Measurements from ENCODE around the gene PMEPA1. TPM values are rescaled to one million over a fixed set of nuclear protein-coding genes. Genes with fewer than 3 reads are reported as not detected.

The PMEPA1 gene
- total RNA-seq, 1 donor from 2014 or later = 0.82 TPM

DNA sequence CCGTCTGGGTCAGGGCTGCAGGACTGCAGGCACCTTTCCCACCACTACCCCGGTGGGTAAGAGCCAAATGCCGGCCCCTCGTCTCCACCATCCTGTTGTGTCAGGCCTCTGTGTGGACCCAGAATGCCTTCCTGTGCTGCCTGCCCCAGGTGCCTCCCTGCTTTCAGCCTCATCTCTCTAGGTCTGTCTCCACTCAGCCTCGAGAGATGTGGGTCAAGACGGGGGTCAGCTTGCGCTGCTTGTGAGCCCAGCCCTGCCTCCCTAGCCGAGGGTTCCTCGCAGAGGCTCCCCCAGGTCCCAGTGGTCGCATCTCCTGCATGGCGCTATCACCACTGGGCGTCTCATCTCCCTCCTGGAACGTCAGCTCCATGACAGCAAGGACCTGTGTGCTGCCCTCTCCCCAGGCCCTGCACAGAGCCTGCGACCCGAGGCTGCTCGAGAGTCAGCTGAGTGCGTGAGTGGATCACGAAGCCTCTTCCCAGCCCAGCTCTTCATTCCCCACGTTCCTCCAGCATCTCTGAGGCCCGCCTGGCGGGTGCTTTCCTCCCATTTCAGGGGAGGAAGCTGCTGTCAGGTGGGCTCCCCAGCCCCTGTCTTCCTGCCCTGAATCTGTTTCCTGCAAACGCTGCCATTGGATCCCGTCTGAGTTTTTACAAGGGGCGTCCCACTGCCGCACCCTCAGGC is 50.8 kb downstream of the PMEPA1 start:
- Mint-ChIP-seq H3K4me1 (peaks cover 11% of the 10 kb centered on the region), H3K4me3 (no peak overlapping the region), H3K9me3 (peaks cover 4% of the 10 kb centered on the region), H3K27ac (no peak overlapping the region), H3K27me3 (no peaks in the 10 kb centered on the region), H3K36me3 (ENCODE audit: low read depth) (no peaks in the 10 kb centered on the region)
- intact Hi-C loops (cut with micrococcal nuclease) = loop anchor here (10.0 kb wide), 1 partner anchor 426 kb away; no protein-coding TSS in a partner anchor
- no peak for DNase-seq

- H3K36me3 Mint-ChIP-seq (ENCODE audit: low read depth) = no peaks in the 10 kb centered on the region
- DNase-seq = no peak
- H3K27me3 Mint-ChIP-seq = no peaks in the 10 kb centered on the region
- peaks cover 11% of the 10 kb centered on the region for H3K4me1 Mint-ChIP-seq
- H3K9me3 Mint-ChIP-seq = peaks cover 4% of the 10 kb centered on the region
- H3K4me3 Mint-ChIP-seq = no peak overlapping the region
- H3K27ac Mint-ChIP-seq = no peak overlapping the region
- intact Hi-C loops (cut with micrococcal nuclease) = loop anchor here (10.0 kb wide), 1 partner anchor 426 kb away; no protein-coding TSS in a partner anchor
Measured at GRCh38 chr20:57658447-57658832, 51.4 kb downstream of the PMEPA1 start.

GRCh38 chr20:57657535-57658446 is 52.0 kb downstream of the PMEPA1 start:
- Mint-ChIP-seq H3K27me3 (no peaks in the 10 kb centered on the region), H3K27ac (no peak overlapping the region), H3K9me3 (peaks cover 4% of the 10 kb centered on the region), H3K36me3 (ENCODE audit: low read depth) (no peaks in the 10 kb centered on the region), H3K4me3 (no peak overlapping the region), H3K4me1 (peaks cover 11% of the 10 kb centered on the region)
- intact Hi-C loops (cut with micrococcal nuclease) = loop anchor here (2.0 to 10.0 kb wide), 2 partner anchors 427 to 551 kb away; no protein-coding TSS in a partner anchor
- peak; percentile 78 for DNase-seq

DNA sequence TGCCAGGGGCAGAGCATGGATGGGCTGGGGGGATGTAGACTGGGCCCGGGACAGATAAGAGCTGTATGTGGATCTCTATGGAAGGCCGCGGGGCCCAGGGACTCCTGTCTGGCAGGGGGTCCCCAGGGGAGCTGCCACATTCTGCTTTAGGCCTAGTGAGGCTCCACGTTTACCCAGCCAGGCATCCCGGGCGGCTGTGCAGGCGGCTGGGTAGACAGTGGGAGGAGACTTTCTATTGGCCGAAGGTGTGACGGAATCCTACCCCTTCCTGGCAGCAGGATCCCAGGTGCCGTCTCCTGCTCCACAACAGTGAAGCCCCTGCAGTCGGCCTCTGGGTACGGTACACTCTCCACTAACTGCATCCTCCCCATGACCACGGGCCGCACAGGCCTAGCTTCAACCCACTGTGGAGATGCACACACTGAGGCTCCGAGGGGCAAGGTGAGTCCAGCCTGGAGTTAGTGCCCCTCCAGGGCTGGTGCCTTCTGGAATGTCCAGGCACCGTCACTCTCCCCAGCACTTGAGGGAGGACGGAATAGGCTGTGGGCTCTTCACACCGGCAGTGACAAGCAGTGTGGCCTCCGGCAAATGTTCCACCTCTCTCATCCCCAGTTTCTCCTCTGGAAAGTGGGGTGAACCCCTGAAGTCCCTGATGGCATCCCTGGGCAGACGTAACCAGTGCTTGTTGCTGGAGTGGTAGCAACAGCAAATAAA is 52.8 kb downstream of the PMEPA1 start:
- Mint-ChIP-seq H3K9me3 (peaks cover 4% of the 10 kb centered on the region), H3K36me3 (ENCODE audit: low read depth) (no peaks in the 10 kb centered on the region), H3K27me3 (no peaks in the 10 kb centered on the region), H3K4me3 (no peak overlapping the region), H3K27ac (no peak overlapping the region), H3K4me1 (peaks cover 11% of the 10 kb centered on the region)
- no peak for DNase-seq
- intact Hi-C loops (cut with micrococcal nuclease) = loop anchor here (2.0 to 10.0 kb wide), 2 partner anchors 428 to 552 kb away; no protein-coding TSS in a partner anchor

- Mint-ChIP-seq H3K36me3 (ENCODE audit: low read depth) (no peaks in the 10 kb centered on the region), H3K4me3 (no peak overlapping the region), H3K27me3 (no peaks in the 10 kb centered on the region), H3K9me3 (peaks cover 4% of the 10 kb centered on the region), H3K27ac (no peak overlapping the region), H3K4me1 (peaks cover 11% of the 10 kb centered on the region)
- intact Hi-C loops (cut with micrococcal nuclease) = loop anchor here (2.0 to 10.0 kb wide), 2 partner anchors 428 to 552 kb away; no protein-coding TSS in a partner anchor
- no peak for DNase-seq
Measured at GRCh38 chr20:57656252-57656820, 53.5 kb downstream of the PMEPA1 start.

DNA sequence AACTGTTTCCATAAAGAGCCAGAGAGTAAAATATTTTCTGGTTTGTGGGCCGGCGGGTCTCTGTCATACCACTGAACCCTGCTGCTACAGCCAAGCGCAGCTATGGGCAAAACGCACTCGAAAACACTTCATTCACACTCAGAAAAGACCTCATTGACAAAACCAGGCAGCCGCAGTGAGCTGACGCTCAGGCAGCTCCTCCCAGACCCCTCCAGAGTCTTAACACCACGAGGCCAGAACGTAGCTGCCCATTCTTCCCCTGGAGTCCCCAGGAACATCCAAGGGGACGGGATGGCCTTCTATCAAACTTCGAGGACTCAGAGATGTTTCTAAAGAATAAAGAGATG is 54.0 kb downstream of the PMEPA1 start:
- H3K9me3 Mint-ChIP-seq = peaks cover 4% of the 10 kb centered on the region
- no peak for DNase-seq
- intact Hi-C loops (cut with micrococcal nuclease) = loop anchor here (2.0 to 10.0 kb wide), 3 partner anchors 59 to 553 kb away; no protein-coding TSS in a partner anchor
- H3K27ac Mint-ChIP-seq = no peak overlapping the region
- H3K4me3 Mint-ChIP-seq = no peak overlapping the region
- H3K4me1 Mint-ChIP-seq = peaks cover 11% of the 10 kb centered on the region
- H3K27me3 Mint-ChIP-seq = no peaks in the 10 kb centered on the region
- H3K36me3 Mint-ChIP-seq (ENCODE audit: low read depth) = no peaks in the 10 kb centered on the region

DNA sequence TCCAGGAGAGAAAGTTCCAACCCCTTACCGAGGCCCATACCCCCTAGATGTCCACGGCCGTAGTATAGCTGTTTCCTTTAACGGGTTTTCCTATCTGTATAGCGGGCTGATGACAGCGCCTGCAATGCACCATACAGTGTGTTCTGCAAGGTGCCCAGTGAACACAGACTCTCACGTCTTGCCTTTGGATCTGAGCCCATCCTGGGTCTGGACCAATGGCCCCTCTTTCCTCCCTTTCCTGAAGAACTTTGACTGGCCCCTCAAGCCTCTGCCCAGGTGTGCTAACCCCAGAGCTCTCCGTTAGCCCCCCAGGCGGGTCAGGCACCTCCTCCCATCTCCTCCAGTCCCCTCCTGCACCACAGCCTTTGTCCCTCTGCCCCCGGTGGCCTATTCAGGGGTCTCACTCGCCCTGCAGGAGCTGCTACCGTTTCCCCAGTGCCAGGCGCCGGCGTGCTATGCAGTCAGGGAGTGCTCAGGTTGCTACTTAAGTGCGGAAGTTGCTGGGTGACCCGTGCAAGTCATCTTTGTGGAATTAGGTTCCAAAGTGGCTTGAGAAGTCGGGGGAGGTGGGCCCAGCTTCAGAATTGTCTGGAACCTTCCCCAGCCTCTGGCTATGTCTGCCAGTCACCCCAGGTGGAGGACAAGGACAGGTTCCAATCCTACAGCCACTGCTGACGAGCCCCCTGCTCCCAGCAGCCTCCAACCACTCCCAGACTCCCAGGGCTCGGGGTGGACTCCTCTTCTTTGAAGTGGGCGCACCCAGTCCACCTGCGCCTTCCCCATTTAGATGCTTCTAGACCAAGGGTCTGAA is 54.6 kb downstream of the PMEPA1 start:
- H3K4me3 Mint-ChIP-seq = no peak overlapping the region
- peaks cover 11% of the 10 kb centered on the region for H3K4me1 Mint-ChIP-seq
- no peaks in the 10 kb centered on the region for H3K36me3 Mint-ChIP-seq (ENCODE audit: low read depth)
- H3K9me3 Mint-ChIP-seq = no peaks in the 10 kb centered on the region
- intact Hi-C loops (cut with micrococcal nuclease) = loop anchor here (1.0 to 10.0 kb wide), 3 partner anchors 58 to 524 kb away; no protein-coding TSS in a partner anchor
- H3K27ac Mint-ChIP-seq = no peak overlapping the region
- no peak for DNase-seq
- H3K27me3 Mint-ChIP-seq = peaks cover 2% of the 10 kb centered on the region

DNA sequence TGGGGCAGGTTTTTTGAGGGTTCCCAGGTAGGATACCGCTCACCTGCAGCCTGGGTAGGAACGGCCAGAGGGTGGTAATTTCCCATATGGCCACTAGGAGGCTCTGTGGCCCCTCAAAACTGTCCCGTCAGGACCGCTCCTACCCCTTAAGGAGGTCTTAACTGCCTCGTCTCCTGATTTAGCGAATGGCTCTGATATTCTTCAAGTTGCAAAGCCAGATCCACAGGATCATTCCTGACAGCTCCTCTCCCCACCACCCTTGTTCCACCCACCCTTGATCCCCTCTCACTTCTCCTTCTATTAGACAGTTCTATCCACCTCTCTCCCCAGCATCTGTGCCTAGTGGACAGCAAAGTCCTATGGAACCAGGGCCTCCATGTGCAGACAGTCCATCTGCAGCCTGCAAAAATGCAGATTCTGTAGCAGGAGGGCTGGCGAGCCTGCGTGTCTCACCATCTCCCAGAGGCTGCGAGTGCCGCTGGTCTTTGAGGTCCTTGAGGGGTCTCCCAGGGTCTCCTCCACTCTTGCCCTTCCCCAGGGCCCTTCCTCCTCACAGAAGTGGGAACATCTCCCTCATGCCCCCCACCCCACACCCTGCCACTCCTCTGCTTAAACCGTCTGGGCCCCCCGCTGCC is 55.3 kb downstream of the PMEPA1 start:
- no peak overlapping the region for H3K4me3 Mint-ChIP-seq
- peaks cover 11% of the 10 kb centered on the region for H3K4me1 Mint-ChIP-seq
- intact Hi-C loops (cut with micrococcal nuclease) = loop anchor here (1.0 to 10.0 kb wide), 3 partner anchors 58 to 525 kb away; no protein-coding TSS in a partner anchor
- no peaks in the 10 kb centered on the region for H3K36me3 Mint-ChIP-seq (ENCODE audit: low read depth)
- peaks cover 3% of the 10 kb centered on the region for H3K27me3 Mint-ChIP-seq
- DNase-seq = peak; percentile 85
- H3K27ac Mint-ChIP-seq = no peak overlapping the region
- H3K9me3 Mint-ChIP-seq = no peaks in the 10 kb centered on the region

GRCh38 chr20:57653910-57654309 is 55.9 kb downstream of the PMEPA1 start:
- H3K27ac Mint-ChIP-seq = no peak overlapping the region
- no peak overlapping the region for H3K4me3 Mint-ChIP-seq
- intact Hi-C loops (cut with micrococcal nuclease) = loop anchor here (1.0 to 10.0 kb wide), 3 partner anchors 57 to 525 kb away; no protein-coding TSS in a partner anchor
- no peaks in the 10 kb centered on the region for H3K36me3 Mint-ChIP-seq (ENCODE audit: low read depth)
- H3K4me1 Mint-ChIP-seq = peaks cover 11% of the 10 kb centered on the region
- no peaks in the 10 kb centered on the region for H3K9me3 Mint-ChIP-seq
- DNase-seq = no peak
- H3K27me3 Mint-ChIP-seq = peaks cover 3% of the 10 kb centered on the region

DNA sequence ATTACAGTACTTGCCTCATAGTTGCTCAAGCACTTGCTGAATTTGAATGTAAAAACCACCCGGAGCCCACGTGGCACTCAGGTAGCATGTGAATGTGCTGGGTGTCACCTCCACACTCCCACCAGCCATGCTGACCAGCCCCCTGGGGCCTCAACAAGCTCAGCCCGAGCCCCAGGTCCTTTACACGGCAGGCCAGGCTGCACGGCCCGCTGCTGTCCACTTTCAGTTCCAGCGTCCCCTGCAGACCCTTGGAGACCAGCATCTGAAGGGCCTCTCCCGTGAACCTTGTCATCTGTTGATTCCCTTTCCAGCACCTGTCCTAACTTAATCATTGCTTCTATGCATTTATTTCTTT is 56.3 kb downstream of the PMEPA1 start:
- Mint-ChIP-seq H3K36me3 (ENCODE audit: low read depth) (no peaks in the 10 kb centered on the region), H3K4me3 (no peak overlapping the region), H3K4me1 (peaks cover 11% of the 10 kb centered on the region), H3K27ac (no peak overlapping the region), H3K9me3 (no peaks in the 10 kb centered on the region), H3K27me3 (peaks cover 3% of the 10 kb centered on the region)
- DNase-seq = no peak
- intact Hi-C loops (cut with micrococcal nuclease) = loop anchor here (10.0 kb wide), 1 partner anchor 431 kb away; no protein-coding TSS in a partner anchor

DNA sequence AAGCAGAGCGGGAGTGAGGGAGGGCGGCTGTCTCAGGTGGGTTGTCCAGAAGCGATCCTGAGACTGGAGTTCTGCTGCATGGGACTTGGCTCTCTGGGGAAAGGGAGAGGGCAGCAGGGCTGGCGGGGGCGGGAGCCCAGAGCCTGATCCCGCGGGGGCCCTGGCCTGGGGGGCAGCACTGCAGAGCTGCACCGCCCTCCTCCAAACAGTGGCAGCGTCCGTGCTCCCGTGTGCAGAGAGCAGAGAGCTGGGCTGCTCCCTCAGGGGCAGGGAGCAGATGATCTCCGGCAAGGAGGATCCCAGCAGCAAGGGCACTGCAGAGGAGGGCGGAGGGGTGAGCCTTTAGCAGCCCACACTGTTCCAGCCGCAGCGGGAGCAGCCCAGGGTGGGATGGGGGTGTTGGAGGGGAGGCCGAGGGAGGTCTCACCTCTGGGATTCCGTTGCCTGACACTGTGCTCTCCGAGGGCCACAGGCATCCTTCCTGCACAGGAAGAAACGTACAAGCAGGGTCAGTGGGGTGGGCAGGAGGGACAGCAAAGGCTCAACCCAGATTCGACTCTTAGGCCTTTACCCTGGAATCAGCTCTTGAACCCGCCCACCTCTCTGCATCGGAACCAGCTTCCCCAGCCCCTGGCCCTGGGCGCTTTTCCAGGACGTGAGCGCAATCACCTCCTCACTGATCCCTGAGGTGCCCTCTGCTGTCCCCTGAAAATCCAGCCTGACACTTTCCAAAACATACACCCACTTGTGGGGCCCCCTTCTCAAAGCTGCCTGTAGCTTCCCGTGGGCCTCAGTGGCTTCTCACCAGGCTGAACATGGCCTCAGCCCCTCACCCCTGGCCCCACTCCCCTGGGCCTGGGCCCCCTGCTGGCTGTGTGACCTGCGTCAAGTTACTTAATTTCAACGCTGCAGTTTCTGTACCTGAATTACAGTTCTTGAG is 56.9 kb downstream of the PMEPA1 start:
- intact Hi-C loops (cut with micrococcal nuclease) = loop anchor here (10.0 kb wide), 1 partner anchor 432 kb away; no protein-coding TSS in a partner anchor
- H3K4me3 Mint-ChIP-seq = no peak overlapping the region
- H3K27ac Mint-ChIP-seq = no peak overlapping the region
- no peaks in the 10 kb centered on the region for H3K36me3 Mint-ChIP-seq (ENCODE audit: low read depth)
- H3K27me3 Mint-ChIP-seq = peaks cover 9% of the 10 kb centered on the region
- no peaks in the 10 kb centered on the region for H3K9me3 Mint-ChIP-seq
- DNase-seq = no peak
- peaks cover 5% of the 10 kb centered on the region for H3K4me1 Mint-ChIP-seq
